Natural killer cell (primary cell): ENCODE data around the gene RASSF5. TPM values are rescaled to one million over a fixed set of nuclear protein-coding genes. Genes with fewer than 3 reads are reported as not detected.

Experiments
- ATAC-seq, 3 donors: fragments of 150-1000 bp in 2 of 3; fragments of 200-7000 bp in 1 of 3; cut with Tn5 transposase; 1 replicate in 1 of 3; 2 replicates in 2 of 3; pipeline ENCODE4 v1.10.0; 2021; ENCODE audit warnings: mild to moderate bottlenecking in 2 of 3, moderate library complexity in 2 of 3
- DNase-seq, 2 donors: peaks; one replicate each; pipeline versions ENCODE4 v3.0.0 to v3.0.0-alpha.2; 2013 to 2021; ENCODE audit warnings: mixed read lengths in 1 of 2
- H3K27ac ChIP-seq: one replicate; pipeline ENCODE4 v1.5.1; 2013; ENCODE audit warnings: mild to moderate bottlenecking, low read length
- H3K27me3 ChIP-seq: one replicate; pipeline ENCODE4 v1.6.1; 2013; ENCODE audit warnings: low read length; ENCODE audit not compliant: control insufficient read depth, insufficient read depth
- H3K36me3 ChIP-seq: one replicate; pipeline ENCODE4 v1.6.1; 2013; ENCODE audit warnings: low read length; ENCODE audit not compliant: control insufficient read depth, insufficient read depth
- H3K4me1 ChIP-seq: one replicate; pipeline ENCODE4 v1.6.1; 2013; ENCODE audit warnings: low read length; ENCODE audit not compliant: control insufficient read depth, insufficient read depth
- H3K4me3 ChIP-seq: one replicate; pipeline ENCODE4 v1.5.1; 2013; ENCODE audit warnings: low read length
- H3K9me3 ChIP-seq: one replicate; pipeline ENCODE4 v1.6.1; 2013; ENCODE audit warnings: low read length; ENCODE audit not compliant: control insufficient read depth, insufficient read depth
- H3K27ac Mint-ChIP-seq, 2 donors: one replicate each; pipeline ENCODE4 v1.8.0; 2022; ENCODE audit warnings: mild to moderate bottlenecking in 2 of 2, mixed read lengths in 2 of 2, moderate library complexity in 1 of 2
- H3K27me3 Mint-ChIP-seq, 2 donors: one replicate each; pipeline ENCODE4 v1.8.0; 2022; ENCODE audit warnings: low read depth in 2 of 2, mixed read lengths in 2 of 2
- H3K36me3 Mint-ChIP-seq: one replicate; pipeline ENCODE4 v1.8.0; 2022; ENCODE audit warnings: mixed read lengths
- H3K4me1 Mint-ChIP-seq, 2 donors: one replicate each; pipeline ENCODE4 v1.8.0; 2022; ENCODE audit warnings: mixed read lengths in 2 of 2
- H3K4me3 Mint-ChIP-seq: one replicate; pipeline ENCODE4 v1.8.0; 2022; ENCODE audit warnings: mild to moderate bottlenecking, moderate library complexity, mixed read lengths
- H3K9me3 Mint-ChIP-seq, 2 donors: one replicate each; pipeline ENCODE4 v1.8.0; 2022; ENCODE audit warnings: mixed read lengths in 2 of 2
- CTCF ChIP-seq: fragments of 200-600 bp; IDR thresholded peaks from one replicate; pipeline ENCODE4 v1.8.0; 2022; ENCODE audit warnings: antibody characterized with exemption
- WGBS: methylation state at CpG from one replicate; pipeline ENCODE4 v1.1.7; 2013; ENCODE audit warnings: missing lambda C conversion rate; ENCODE audit not compliant: insufficient coverage; 5-methylcytosine and 5-hydroxymethylcytosine counted together
- intact Hi-C: fragments of 100-400 bp; cut with micrococcal nuclease; formaldehyde crosslinking; loops from one replicate; pipeline ENCODE4 v1.14.2; 2022
- total RNA-seq, 4 donors: library from RNA; stranded (reverse); fragments of 120-200 nt in 1 of 4; gene quantifications; one replicate each; pipeline versions ENCODE4 v1.2.3 to v1.2.4, GENCODE V29; 2013 to 2022

Gene RASSF5
- total RNA-seq, 3 donors from 2014 or later (not counting 1 experiment from before 2014, with no cell fraction given): 231 to 333 (median 279) TPM

GRCh38 chr1:206497363-206497762, 10.0 kb upstream of the RASSF5 start:
- DNase-seq (no peak), ATAC-seq (no peak)
- H3K4me3 Mint-ChIP-seq: no peak overlapping the region
- H3K9me3 Mint-ChIP-seq: no peaks in the 10 kb centered on the region
- no peak for TF ChIP-seq CTCF
- intact Hi-C loops: no loop called here
- peaks cover 29% of the 10 kb centered on the region for H3K36me3 ChIP-seq
- H3K4me1 ChIP-seq: peaks cover 23% of the 10 kb centered on the region
- no peak overlapping the region for H3K27ac Mint-ChIP-seq
- WGBS: 81% methylated on average over 4 of the region's 4 CpGs
- no peaks in the 10 kb centered on the region for H3K9me3 ChIP-seq
- H3K36me3 Mint-ChIP-seq: peaks cover 2% of the 10 kb centered on the region
- H3K4me3 ChIP-seq: no peak overlapping the region
- no peaks in the 10 kb centered on the region for H3K27me3 ChIP-seq
- H3K27me3 Mint-ChIP-seq: no peaks in the 10 kb centered on the region
- H3K27ac ChIP-seq: no peak overlapping the region
- peaks cover 7 to 9% of the 10 kb centered on the region in 2 donors for H3K4me1 Mint-ChIP-seq

DNA sequence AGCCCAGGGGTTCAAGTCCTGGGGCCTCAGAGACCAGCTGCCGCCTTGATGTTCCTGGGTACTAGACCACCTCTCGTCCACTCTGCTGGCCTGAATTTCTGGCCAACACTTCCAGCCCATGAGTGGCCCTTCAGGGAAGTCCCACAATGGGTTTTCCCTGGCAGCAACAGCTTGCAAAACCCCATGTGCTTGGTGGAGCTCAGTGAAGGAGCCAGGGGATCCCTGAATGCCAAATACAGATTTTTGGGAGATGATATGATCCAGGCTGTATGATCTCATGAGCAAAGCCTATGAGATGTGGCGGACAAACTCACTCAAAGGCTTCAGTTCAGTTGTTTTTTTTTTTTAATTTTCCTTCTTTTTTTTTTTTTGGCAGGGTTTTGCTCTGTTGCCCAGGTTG, 9.6 kb upstream of the RASSF5 start:
- H3K4me1 Mint-ChIP-seq: peaks cover 7 to 9% of the 10 kb centered on the region in 2 donors
- H3K4me3 Mint-ChIP-seq: no peak overlapping the region
- Histone ChIP-seq H3K4me1 (peaks cover 23% of the 10 kb centered on the region), H3K36me3 (peaks cover 25% of the 10 kb centered on the region), H3K27me3 (no peaks in the 10 kb centered on the region), H3K4me3 (no peak overlapping the region), H3K9me3 (no peaks in the 10 kb centered on the region), H3K27ac (no peak overlapping the region)
- H3K36me3 Mint-ChIP-seq: no peaks in the 10 kb centered on the region
- no peak overlapping the region for H3K27ac Mint-ChIP-seq
- H3K27me3 Mint-ChIP-seq: no peaks in the 10 kb centered on the region
- DNase-seq: no peak
- TF ChIP-seq CTCF: no peak
- no peaks in the 10 kb centered on the region for H3K9me3 Mint-ChIP-seq
- 97% methylated on average over 3 of the region's 3 CpGs for WGBS
- ATAC-seq: no peak
- intact Hi-C loops: no loop called here

GRCh38 chr1:206498685-206499084, 8.6 kb upstream of the RASSF5 start:
- Histone ChIP-seq H3K4me1 (peaks cover 25% of the 10 kb centered on the region), H3K36me3 (peaks cover 16% of the 10 kb centered on the region), H3K27me3 (no peaks in the 10 kb centered on the region), H3K27ac (no peak overlapping the region), H3K9me3 (no peaks in the 10 kb centered on the region), H3K4me3 (no peak overlapping the region)
- H3K36me3 Mint-ChIP-seq: no peaks in the 10 kb centered on the region
- H3K4me3 Mint-ChIP-seq: no peak overlapping the region
- WGBS: 86% methylated on average over 2 of the region's 2 CpGs
- ATAC-seq: no peak
- H3K27me3 Mint-ChIP-seq: no peaks in the 10 kb centered on the region
- no peak for TF ChIP-seq CTCF
- no peak overlapping the region for H3K27ac Mint-ChIP-seq
- peaks cover 12 to 17% of the 10 kb centered on the region in 2 donors for H3K4me1 Mint-ChIP-seq
- DNase-seq: no peak
- H3K9me3 Mint-ChIP-seq: no peaks in the 10 kb centered on the region
- intact Hi-C loops: no loop called here

DNA sequence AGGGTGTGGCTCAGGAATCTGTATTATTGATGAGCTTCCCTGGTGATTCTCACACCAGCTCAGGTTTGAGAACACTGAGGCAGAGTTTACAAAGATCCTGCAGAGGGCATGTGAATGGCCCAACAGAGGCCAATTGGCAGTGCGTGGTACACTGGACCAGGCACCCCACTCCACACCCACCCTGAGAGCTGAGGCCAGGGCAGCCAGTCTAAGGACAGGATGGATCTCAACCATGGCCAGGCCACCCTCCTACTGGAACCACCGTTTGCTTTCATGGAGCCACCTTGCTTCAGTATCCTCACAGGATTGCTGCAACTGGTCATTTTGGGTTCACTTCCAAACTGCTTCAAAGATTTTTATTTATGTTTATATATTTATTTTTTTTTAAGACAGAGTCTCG, 7.3 kb upstream of the RASSF5 start:
- intact Hi-C loops: no loop called here
- no peaks in the 10 kb centered on the region for H3K36me3 Mint-ChIP-seq
- Histone ChIP-seq H3K4me1 (peaks cover 36% of the 10 kb centered on the region), H3K36me3 (peaks cover 5% of the 10 kb centered on the region), H3K27me3 (no peaks in the 10 kb centered on the region), H3K4me3 (no peak overlapping the region), H3K9me3 (no peaks in the 10 kb centered on the region), H3K27ac (no peak overlapping the region)
- H3K4me3 Mint-ChIP-seq: no peak overlapping the region
- H3K27ac Mint-ChIP-seq: no peak overlapping the region
- peaks cover 26 to 31% of the 10 kb centered on the region in 2 donors for H3K4me1 Mint-ChIP-seq
- no peaks in the 10 kb centered on the region for H3K9me3 Mint-ChIP-seq
- no peaks in the 10 kb centered on the region for H3K27me3 Mint-ChIP-seq
- TF ChIP-seq CTCF: no peak
- 95% methylated on average over 3 of the region's 3 CpGs for whole genome bisulfite sequencing
- DNase-seq (no peak), ATAC-seq (no peak)
